Effector CD4-positive, alpha-beta T cell (primary cell): ENCODE results near the gene TNFRSF12A.

Experiments used
- DNase-seq: peaks from one replicate; pipeline ENCODE4 v3.0.0-alpha.2; 2020

TNFRSF12A gene

GRCh38 chr16:3012828-3013420 lies 7.2 kb upstream of the TNFRSF12A start, which contains the start of gene CLDN9:
Gene CLDN9 (plus strand): TSS chr16:3012923. CDS start chr16:3013363, 440 bp downstream.
- no peak for DNase-seq

DNA sequence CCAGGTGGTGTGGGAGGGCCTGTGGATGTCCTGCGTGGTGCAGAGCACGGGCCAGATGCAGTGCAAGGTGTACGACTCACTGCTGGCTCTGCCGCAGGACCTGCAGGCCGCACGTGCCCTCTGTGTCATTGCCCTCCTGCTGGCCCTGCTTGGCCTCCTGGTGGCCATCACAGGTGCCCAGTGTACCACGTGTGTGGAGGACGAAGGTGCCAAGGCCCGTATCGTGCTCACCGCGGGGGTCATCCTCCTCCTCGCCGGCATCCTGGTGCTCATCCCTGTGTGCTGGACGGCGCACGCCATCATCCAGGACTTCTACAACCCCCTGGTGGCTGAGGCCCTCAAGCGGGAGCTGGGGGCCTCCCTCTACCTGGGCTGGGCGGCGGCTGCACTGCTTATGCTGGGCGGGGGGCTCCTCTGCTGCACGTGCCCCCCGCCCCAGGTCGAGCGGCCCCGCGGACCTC lies 6.6 kb upstream of the TNFRSF12A start:
- no peak for DNase-seq

DNA sequence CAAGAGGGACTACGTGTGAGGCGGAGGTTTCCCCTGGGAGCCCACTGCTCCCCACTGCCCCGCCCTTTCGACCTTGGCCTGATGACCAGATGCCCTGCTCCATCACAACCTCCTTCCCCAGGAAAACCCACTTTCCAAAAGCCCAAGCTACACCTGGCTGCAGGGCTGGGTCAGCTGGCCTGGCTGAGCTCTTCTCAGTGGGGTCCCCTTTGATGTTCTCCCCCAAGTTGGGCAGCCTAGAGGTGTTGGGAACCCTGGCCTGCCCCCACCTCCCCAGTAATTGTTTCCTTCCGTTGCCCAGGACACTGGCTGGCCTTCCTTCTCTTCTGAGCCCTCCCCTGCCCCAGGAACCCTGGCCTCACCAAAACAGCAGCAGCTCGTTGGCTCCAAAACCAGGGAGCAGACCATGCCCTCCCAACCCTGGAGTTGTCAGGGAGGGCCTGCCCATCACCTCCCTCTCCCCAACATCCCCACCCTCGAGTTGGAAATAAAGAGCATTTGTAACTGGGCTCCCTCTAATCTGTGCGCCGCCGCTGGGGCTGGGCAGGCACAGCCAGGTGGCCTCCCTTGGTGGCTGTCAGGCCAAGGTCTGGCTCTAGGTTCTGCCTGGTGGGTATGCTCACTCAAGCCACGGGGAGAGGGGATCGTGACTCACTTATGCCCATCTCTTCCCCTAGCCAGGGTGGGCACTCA lies 6.0 kb upstream of the TNFRSF12A start:
- DNase-seq: no peak

DNA sequence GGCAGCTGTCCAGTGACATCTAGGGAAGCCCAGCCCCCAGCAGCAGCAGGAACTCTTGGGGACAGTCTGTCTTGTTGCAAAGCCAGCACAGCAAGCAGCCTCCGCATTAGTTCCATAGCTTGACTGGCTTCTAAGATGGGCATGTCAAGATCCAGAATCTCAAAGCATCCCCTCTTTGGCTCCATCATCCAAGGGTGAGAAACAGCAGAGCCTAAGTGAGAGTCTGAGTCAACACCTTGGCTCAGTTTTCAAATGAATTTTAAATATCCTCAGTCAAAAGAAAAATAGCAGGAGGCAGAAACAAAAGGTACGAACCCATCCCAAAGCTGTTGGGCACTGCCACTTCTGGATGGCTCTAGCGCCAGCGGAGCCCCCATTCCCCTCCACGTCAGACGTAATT lies 5.2 kb upstream of the TNFRSF12A start:
- DNase-seq: no peak

DNA sequence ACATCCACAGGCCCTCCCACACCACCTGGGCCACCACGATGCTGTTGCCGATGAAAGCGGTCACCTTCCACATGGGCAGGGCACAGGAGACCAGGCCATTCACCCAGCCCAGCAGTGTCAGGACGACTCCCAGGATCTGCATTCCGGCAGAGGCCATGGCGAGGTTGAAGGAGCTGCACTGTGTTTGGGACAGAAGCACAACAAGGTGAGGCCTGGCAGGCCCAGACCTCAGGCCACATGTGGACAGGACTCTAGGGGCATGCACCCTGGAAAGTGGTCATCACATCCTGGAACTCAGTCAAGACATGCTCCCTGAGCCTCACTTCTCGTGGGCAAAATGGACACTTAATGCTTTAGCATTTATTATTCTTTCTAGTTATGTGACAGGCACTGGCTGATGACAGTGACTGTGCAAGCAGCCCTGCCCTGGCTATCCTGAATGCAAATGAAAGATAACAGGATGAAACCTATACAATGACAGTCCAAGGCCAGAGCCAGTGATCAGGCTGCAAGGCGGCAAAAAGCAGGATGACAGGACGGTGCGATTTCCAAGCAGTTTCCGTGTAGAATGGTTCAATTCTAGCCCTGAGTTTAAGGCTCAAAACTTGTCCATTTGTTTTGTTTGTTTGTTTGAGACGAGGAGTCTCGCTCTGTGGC lies 4.2 kb upstream of the TNFRSF12A start:
- DNase-seq: no peak

GRCh38 chr16:3017344-3017743 lies 2.8 kb upstream of the TNFRSF12A start:
- no peak for DNase-seq

DNA sequence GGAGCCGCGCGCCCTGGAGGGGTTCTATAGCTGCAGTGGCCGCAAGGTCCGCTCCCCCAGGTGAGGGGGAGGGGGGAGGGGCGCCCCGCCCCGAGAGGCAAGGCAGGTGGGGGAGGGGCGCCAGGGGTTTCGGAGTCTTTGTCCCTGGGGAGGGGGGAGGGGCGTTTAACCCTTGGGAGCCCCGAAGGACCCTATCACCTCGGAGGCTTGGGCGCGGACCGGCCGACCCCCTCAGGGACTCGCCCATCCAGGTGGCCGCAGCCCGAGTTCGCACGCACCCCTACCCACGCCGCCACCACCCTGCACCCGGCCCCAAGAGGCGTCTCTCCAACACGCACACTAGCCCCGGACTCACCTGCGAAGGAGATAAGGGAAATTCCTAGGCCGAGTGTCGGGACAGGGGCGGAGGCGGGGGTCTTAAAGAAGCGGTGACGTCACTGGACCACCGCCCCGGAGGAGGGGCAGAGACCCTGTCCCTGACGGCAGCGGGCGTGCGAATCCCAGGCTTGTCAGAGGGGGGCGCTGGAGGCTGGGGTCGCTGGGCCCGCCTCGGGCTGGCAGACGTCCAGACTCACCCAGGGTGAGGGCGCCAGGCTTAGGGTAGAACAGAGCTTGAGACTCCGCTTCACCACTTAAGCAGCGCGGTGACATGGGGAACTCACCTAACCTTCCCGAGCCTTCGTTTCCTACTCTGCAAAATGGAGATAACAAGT lies 2.2 kb upstream of the TNFRSF12A start, which contains the start of gene CLDN6:
CLDN6 (minus strand) TSS at position 390 of the 713 bp plus-strand sequence. CDS start 2,162 bp downstream, outside the sequence.
- no peak for DNase-seq

DNA sequence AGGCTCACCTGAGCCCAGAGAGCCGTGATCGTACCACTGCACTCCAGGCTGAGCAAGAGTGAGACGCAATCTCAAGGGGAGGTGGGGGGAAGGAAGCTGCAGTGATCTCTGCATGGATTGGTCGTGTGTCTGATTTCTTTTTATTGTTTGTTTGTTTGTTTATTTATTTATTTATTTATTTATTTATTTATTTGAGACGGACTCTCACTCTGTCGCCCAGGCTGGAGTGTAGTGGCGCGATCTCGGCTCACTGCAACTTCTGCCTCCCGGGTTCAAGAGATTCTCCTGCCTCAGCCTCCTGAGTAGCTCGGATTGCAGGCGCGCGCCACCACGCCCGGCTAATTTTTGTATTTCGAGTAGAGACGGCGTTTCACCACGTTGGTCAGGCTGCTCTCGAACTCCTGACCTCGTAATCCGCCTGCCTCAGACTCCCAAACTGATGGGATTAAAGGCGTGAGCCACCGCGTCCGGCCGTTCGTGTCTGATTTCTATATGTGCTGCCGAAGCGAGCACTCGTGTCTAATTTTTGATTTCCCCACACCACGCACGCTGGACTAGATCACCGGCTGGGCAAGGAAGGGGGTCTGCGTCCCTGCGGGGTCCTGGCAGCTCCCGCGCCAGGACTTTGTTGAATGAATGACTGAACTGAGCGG lies 448 bp upstream of the TNFRSF12A start:
- no peak for DNase-seq

DNA sequence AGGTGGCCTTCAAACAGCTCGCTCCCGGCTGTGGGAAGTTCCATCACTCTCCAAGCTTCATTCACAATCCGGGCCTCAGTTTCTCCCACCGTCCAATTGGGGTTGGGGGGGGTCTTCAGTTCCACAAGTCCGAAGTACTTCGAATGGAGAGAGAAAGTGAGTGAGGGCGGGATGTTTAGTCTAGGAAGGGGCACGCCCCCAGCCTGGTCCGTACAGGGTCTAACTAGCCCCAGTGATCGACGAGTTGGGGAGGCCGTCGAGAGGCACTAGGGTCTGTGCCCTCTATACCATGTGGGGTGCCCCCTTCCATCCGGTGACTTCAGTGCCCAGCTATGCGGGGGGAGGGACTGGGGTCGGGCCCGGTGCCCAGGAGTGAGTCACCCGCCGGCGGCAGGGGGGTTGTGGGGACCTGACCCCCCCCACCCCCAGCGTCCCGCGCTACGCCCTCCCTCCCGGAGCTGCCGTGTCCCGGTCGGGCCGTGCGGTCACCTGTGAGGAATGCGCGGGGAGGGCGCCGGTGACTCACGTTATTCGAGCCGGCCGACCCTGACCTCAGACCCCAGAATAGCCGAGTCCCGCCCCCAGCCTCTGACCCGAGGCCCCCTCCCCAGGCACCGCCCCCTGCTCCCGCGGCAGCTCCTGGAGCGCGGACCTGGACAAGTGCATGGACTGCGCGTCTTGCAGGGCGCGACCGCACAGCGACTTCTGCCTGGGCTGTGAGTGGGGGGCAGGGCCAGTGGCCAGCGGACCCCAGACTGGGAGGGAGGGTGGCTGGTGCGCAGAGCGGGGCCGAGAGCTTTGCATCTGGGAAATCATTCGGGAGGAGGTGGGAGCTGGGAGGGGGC lies 658 bp downstream of the TNFRSF12A start:
- DNase-seq: peak; percentile 73

DNA sequence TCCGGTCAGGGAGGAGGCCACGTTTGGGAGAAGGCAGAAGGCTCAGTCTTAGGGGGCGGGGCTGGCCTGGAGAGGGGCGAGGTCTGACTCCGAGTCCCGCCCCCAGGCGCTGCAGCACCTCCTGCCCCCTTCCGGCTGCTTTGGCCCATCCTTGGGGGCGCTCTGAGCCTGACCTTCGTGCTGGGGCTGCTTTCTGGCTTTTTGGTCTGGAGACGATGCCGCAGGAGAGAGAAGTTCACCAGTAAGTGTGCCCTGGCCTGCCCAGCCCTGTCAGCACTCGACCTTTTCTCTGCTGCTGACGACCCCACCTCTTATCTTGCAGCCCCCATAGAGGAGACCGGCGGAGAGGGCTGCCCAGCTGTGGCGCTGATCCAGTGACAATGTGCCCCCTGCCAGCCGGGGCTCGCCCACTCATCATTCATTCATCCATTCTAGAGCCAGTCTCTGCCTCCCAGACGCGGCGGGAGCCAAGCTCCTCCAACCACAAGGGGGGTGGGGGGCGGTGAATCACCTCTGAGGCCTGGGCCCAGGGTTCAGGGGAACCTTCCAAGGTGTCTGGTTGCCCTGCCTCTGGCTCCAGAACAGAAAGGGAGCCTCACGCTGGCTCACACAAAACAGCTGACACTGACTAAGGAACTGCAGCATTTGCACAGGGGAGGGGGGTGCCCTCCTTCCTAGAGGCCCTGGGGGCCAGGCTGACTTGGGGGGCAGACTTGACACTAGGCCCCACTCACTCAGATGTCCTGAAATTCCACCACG lies 1.5 kb downstream of the TNFRSF12A start:
- peak; percentile 85 for DNase-seq

GRCh38 chr16:3022208-3022683 lies 2.1 kb downstream of the TNFRSF12A start:
- peak; percentile 77 for DNase-seq

DNA sequence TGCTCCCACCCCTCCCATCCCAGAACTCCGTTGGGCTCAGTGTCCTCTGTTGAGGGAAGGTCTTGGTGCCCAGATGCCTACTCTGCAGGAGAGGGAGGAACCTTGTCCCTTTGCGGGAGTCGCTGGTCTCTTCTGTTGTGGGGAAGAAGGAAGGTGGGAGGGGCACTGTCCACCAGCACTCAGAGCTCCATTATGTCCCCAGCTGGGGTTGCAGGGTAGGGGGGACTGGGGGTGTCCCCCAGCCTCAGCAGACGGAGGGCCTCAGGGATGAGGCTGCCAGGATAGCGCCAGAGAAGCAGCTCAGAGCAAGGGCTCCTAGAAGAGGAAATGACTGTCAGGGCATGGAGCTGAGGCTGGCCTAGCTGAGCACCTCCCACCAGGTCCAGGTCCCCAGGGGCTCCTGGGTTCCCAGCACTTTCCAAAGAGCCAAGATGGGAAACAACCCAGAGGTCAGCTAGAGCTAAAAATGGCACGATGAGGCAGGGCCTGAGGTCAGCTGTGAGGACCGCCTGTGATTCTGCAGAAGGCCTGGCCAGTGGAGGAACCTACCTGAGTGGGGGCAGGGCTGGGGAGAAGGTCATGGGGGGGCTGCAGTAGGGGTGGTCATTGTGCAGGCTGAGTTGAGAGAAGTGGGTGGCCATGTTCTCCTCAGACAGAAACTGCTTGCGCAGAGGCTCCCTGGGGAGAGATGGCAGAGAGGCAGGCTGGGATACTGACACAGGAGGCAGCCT lies 2.7 kb downstream of the TNFRSF12A start:
- DNase-seq: no peak

GRCh38 chr16:3023415-3023668 lies 3.2 kb downstream of the TNFRSF12A start:
- DNase-seq: no peak

DNA sequence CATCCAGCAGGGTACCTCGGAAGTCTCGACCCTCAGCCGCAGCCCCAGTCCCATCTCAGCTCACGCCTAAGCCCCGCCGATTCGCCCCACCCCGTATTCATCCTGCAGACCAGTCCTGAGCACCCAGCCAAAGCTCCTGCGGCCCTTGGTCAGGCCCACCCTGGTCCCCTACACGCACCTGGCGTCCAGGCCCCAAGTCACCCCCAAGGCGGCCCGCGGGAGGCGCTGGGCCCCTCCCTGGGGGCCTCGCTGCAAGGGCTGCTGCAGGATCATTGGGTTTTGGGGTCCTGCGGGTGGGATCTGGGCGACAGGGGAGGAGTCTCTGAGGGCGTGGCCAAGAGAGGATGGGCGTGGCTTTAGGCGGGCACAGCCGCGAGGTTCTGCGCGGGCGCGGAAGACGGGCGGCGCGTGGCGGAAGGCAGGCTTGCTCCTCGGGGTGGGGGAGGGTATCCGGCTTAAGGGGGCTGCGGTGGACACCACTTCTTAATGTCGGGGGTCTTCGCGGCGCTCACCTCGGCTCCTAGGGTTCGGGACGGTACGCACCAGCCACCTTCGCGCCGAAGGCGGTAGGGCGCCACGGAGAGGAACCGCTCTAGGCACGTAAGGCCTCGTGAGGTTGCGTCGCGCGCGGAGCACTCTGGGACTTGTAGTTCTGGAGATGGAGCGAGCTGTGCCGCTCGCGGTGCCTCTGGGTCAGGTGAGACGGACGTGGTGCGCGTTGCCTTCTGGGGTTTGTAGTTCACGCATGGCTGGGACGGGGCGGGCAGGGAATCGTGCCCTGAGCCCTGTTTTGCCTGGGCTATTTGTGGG lies 3.7 kb downstream of the TNFRSF12A start, which contains the start of the genes HCFC1R1 and THOC6:
HCFC1R1 (minus strand) TSS at position 274 of the 810 bp plus-strand sequence; CDS start at position 273, 1 bp downstream.
THOC6 (plus strand) TSS at position 367 of the 810 bp plus-strand sequence; CDS start at position 659, 292 bp downstream.
- DNase-seq: peak; percentile 94

- no peak for DNase-seq
These were observed 5.1 kb downstream of the TNFRSF12A start for GRCh38 chr16:3025032-3026002.

GRCh38 chr16:3026003-3026378 lies 5.8 kb downstream of the TNFRSF12A start:
- no peak for DNase-seq

DNA sequence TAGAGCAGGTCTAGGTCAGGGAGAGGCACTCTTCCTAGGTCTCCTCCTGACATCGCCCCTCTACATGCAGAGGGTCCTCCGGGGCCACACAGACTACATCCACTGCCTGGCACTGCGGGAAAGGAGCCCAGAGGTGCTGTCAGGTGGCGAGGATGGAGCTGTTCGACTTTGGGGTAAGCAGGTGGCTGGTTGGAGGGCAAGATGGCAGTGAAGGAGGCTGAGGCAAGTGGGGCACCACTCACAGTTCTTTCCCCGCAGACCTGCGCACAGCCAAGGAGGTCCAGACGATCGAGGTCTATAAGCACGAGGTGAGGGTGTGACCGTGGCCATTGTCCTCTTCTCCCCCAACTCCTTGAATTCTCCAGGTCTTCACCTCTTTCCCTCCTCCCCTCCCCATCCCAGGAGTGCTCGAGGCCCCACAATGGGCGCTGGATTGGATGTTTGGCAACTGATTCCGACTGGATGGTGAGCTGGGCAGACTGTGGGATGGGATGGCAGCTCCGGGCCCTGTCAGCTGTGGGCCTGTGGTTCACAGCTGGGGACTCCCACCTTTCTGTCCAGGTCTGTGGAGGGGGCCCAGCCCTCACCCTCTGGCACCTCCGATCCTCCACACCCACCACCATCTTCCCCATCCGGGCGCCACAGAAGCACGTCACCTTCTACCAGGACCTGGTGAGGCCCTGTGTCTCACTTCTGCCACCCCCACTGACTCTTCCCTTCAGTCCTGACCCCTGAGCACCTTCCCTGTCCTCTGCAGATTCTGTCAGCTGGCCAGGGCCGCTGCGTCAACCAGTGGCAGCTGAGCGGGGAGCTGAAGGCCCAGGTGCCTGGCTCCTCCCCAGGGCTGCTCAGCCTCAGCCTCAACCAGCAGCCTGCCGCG lies 6.7 kb downstream of the TNFRSF12A start:
- no peak for DNase-seq
